ENCODE measurements around the gene EDAR.

The EDAR gene

DNA sequence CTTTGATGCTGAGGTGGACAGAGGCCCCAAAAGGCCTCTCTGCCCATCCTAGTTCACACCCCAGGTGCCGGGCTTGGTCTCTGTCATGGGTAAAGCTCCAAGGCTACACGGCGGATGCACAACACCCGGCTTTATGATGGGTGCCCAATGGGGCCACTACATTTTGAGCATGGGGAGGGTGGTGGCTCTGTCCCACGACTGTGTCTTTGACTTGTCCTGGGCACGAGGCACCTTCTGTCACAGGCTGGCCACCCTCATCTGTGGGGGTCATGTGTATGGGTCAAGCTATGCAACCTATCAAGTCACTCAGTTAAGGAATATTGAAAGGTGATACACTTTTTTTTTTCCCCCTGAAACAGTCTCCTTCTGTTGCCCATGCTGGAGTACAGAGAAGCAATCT lies 63.7 kb downstream of the EDAR start:
- no peak for DNase-seq (ENCODE audit: low read depth in 2 of 3, low spot score in 2 of 3)

DNA sequence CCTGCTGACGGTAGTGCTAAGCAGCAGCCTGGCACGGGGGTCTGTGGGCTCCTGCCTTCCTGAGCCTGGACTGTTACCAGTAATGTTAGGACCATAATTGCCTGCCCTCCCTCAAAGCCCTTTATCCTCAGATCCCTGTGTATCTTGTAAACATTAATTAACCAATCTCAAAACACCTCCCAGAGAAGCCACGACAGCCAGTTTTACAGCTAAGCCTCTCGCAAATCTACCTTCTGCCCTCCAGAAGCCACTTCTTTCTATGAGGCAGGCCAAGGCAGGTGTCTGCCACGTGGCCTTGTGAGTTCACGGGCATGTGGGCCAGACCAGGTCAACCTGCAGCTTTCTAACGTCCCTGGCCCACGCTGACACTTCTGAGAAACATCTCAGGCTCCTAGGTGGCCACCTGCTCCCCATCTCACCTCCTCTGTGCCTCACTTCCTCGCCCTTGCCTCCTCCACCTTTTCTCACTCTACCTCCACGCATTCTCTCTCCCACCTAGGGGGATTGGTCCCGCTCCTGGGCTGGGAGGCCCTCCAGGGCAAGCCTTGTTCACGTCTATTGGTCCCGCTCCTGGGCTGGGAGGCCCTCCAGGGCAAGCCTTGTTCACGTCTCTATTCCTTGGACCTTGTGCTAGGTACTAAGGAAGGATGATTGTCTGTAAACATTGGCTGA lies 64.3 kb downstream of the EDAR start:
- DNase-seq (ENCODE audit: low read depth in 2 of 3, low spot score in 2 of 3) = no peak

DNA sequence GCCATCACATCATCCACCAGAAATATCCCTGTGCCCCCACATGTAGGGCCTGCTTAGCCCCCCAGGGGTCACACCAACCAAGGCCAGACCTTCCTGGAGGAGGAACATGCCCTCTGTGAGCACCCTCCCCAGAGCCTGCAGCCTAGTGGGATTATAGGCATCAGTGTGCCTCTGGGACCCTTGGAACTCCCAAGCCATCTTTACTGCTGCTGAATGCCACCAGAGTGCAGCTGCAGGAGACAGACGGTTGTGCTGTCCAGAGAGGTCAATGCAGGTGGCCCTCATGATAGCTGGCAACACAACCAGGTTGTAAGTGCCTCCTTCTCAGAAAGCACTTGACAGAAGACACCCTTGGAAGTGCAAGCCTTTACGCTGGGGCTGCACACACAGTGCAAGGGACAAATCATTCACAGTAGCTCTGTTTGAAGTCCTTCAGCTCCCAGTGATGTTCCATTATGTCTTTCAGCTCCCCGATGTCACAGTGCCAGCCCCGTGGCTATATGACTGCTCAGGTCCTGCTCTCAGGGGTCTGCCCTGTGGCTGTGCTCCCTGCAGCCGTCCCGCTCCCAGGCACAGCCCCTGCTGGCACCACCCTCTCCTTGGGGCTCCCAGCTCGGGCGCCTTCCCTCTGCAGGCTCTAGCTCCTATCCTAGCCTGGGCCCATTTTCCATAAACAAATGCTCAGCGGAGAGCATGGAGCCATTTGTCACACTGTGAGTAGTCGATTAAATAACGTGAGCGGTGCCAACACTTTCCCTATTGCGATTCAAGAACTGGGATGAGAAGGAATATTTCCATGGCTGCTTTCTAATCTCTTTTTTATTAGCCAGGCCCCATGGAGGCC lies 65.1 kb downstream of the EDAR start:
- no peak for DNase-seq (ENCODE audit: low read depth in 2 of 3, low spot score in 2 of 3)

DNA sequence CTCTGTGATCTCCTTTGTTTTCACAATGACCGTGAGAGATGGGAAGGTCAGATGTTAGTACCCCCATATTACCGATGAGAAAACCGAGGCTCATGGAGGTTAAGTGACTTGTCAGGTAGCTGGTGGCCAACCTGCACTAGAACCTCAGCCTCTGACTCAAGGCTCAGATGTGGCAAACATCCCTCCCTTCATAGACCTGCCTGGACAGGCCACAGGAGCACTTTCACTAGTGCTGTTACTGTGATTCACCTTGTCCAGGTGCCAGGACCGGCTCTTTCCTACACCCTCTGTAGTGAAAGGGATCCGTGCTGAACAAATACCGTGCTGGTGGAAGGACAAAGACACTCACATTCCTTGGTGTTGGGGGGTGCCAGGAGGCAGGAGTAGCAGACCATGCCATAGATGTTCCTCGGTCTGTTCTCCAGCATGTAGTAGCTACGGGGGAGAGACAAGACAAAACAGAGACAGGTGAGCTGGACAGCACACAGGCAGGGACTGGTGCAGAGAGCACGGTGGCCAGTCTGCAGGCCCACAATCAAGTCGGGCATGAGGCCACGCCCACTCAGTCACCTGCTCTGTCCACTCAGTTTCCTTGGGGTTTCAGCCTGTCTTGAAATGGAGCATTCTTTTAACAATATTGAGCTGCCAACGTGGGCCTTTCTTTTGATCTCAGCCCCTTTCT lies 65.9 kb downstream of the EDAR start:
- no peak for DNase-seq (ENCODE audit: low read depth in 2 of 3, low spot score in 2 of 3)

DNA sequence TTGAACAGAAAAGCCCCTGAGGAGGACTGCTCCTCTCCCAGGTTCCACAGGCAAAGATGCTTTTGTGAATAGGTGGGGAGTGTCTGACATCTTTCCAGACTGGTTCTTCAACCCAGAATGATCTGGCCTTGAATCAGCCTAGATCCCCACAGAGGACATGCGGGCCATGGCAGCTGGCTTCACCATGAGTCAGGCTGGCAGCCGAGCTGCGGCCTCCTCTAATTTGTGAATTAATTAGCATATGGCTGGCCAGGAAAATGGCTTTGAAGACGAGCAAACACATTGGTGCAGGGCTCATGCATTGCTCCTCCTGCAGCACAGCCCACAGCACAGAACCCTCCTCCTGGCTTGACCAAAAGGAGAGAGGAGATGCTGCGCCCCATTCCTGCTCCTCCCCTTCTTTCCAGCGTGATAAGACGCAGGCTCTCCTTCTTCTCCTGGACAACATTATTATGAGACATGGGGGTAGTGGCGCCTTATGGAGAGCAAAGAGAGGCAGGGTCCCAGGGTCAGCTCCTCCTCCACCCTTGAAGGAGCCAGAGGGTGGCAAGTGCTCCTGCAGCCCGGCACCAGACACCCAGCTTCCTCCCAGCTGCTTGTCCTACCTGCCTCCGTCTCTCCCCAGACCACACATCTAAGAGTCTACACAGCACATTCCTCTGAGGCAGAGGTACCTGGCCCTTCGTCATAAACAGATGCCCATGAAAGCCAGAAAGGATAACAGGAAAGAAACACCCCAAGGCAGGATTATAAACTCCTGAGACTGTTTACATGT lies 66.7 kb downstream of the EDAR start:
- no peak for DNase-seq (ENCODE audit: low read depth in 2 of 3, low spot score in 2 of 3)

DNA sequence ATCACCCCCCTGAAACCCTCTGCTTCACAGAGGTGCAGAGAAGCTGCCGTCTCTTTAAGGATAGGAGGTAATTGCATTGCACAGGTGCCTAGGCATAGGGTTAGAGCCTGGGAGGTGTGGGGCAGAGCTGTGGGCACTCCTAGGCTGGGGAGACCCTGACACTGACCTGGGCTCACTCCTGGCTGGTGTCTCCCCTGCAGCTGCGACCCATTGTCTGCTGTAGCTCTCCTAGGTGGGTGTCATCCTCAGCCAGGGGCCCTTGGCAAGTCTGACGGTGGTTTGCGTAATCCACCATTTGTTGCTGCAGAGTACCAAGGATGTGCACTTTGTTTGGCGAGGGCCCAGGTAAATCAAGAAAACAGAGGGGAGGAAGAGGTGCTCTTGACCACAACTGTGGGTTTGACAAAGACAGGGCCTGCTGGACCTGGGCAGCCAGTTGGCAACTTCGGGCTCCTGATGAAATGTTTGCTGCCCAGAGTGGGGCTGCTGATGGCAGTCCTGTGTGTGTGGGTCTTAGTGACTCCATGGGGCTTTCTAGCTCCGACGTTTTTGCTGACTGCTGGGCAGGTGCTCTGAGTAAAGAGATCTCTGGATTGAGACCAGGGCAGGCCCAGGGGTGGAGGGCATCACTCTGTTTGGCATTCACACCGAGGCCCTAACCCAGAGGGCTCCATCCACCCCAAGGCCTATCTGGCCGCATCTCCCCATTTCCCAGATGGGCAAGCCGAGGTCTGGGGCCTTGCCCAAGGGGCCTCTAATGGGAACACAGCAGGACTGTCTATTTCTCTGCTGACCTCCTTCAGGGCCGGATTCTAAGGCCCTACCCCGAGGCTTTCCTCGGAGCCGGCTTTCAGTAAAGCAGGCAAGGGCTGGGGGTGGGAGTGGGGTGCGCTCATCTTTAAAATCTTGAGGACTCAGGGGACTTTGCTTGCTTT lies 67.7 kb downstream of the EDAR start:
- DNase-seq (ENCODE audit: low read depth in 2 of 3, low spot score in 2 of 3) = no peak

DNA sequence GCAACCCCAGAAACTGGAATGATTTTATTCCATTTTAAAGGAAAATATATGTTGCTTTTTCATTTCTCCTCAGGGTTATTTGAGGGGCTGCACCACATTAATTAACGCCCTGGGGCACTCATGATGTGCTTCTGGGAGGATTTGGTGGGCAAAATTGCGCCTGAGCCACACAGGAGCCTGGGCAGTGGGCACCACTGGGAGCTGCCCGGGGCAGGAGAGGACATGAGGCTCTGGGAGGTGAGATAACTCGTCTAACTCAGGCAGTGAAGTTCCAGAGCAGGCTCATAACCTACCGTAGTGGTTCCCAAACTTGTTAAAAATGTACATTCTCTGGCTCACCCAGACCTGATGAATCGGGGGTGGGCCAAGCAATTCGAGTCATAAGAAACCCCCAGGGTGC lies 68.3 kb downstream of the EDAR start:
- DNase-seq (ENCODE audit: low read depth in 2 of 3, low spot score in 2 of 3) = no peak

DNA sequence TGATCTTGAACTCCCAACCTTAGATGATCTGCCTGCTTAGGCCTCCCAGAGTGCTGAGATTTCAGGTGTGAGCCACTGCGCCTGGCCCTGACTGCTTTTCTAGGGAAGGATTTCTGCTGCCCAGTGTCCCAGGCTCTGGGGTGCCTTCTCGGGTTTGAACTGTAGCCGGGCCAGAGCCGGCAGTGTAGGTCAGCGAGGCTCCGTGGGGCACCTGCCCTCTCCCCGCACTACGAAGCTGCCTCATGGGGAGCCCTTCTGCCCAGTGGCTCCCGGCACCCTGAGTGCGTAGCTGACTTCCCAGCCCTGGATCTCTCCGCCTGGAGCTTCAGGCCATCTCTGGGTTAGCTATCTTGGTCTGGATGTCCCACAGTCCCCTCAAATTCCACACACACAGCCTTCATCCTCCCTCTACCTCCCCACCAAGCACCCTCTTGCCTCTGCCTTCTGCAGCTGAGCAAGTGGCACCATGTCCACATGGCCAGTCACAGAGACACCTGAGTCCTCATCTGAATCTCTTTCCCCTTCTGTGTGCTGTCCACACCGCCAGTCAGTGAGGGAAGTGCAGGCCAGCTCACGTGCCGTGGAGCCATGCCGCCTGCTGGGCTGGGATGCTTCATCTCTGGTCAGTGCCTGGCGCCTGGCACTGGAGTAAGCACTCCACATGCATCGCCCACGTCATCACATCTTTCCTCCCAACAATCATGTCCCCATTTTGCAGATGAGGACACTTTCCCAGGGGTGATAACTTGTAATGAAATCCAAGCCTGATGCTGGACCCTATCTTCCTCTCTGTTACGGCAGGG lies 69.2 kb downstream of the EDAR start:
- no peak for DNase-seq (ENCODE audit: low read depth in 2 of 3, low spot score in 2 of 3)

DNA sequence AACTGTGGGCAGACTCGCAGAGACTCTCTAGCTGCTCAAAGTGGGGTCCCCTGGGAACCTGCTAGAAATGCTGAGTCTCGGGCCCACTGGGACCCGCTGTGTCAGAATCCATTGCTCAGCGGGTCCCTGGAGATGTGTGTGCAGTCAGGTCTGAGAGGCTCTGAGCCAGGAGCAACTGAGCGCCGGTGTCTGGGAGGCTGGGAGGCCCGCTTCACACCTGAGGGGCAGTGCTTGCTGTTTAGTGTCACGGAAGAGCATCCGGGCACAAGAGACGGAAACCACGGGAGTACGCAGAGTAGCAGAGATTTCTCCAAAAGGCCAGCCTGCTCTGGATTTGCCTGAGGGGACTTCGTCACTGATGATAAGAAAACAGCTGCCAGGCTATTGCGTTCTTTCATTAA lies 70.1 kb downstream of the EDAR start:
- DNase-seq (ENCODE audit: low read depth in 2 of 3, low spot score in 2 of 3) = no peak

DNA sequence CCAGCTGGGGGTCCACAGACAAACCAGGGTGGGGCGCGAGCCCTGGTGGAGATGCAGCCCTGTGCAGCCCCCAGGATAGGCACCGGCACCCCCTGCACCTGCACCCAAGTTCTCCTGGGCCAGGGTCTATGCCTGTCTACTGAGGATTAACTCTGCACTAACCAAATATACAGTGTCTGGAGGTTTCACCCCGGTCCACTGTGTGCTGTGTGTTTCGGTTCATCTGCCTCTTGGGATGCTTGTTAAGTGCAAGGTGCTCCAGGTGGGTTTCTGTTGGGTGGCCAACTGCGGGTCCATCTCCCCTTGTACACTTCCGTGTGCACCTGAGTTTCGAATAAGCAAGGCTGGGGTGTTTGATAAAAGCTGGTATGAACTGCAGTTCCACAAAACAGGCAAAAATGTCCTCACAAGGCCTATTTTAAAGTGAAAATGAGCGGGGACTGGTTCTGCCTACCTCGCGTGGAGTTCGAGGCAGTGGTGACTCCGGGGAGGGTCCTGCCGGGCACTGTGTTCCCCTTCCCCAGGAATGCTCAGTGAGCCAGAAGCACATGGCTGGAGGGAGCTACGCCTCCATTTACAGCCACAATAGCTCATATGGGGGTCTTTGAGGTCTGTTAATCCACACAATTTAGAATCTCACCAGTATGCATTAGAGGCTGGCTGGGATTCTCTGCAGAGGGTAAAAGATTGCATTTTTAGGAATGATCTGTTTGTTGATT lies 70.7 kb downstream of the EDAR start:
- no peak for DNase-seq (ENCODE audit: low read depth in 2 of 3, low spot score in 2 of 3)

DNA sequence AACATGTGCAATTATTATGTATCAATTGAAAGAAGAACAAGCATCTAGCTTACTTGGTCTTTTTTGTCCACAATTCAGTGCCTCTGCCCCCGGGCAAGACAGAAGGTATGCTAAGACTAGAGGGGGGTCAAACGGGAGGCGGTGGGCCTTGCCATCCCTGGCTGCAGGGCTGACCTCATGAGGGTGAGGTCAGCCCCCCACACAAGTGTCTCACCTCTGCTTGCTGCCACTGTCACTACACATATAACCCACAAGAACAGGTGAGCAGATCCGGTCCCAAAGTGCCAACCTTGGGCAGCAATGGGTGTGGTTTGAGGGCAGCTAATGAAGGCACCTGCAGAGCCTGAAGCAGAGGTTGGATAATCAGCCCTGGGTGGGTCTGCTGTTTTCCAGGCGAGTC lies 71.5 kb downstream of the EDAR start:
- no peak for DNase-seq (ENCODE audit: low read depth in 2 of 3, low spot score in 2 of 3)

DNA sequence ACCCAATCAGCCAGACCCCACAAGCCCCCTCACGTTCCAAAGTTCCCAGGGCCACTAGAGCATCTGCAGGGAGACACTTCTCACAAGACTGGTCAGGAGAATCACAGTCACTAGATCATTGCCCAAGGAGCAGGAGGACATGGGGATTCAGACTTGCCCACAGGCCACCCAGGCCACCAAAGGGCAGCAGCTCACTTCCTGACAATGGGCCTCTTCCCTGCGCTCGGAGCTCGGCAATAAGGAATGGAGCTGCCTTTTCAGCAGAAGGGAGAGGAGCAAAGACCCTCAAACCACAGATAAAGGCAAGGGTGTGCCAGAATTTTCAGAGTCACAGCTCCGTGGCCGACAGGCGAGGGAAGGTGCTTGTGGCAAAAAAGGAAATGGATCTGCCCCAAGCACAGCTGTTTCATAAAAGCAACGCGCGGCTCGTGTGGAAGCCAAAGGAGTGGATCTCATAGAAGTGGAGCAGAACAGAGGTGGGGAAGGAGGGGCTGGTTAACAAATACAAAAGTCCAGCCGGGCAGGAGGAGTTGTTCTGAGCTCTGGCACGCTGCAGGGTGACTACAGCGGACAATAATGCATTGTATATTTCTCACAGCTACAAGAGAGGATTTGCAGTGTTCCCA lies 72.1 kb downstream of the EDAR start:
- DNase-seq (ENCODE audit: low read depth in 2 of 3, low spot score in 2 of 3) = no peak

DNA sequence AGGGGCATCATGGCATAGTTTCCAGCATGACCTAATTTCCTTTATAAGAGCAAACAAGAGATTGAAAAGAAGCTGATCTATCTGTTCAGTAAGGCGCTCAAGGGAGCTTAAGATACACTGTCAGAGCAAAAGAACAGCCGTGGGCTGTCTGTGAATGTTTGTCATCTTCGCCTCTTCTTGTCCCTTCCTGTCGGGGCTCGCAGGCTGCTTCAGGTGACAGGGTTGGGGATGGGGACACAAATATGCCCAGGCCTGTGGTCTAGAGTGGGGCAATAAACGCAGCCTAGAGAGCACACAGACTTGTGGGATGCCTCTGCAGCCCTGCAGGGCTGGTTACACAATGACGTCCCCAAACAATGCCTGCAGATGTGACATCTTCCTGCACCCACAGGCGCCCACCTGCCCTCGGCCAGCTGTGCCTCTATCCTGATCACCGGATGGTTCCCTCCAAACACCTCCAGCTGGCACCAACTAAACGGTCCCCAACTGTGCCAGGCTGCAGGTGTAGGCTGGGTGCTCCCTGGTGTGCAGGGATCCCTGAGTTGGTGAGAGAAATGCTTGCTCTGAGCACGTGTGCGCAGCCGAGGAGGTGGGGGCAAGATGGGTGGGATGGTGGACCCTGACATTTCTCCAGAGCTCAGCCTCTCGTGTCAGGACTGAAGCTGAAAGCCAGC lies 72.8 kb downstream of the EDAR start:
- no peak for DNase-seq (ENCODE audit: low read depth in 2 of 3, low spot score in 2 of 3)

DNA sequence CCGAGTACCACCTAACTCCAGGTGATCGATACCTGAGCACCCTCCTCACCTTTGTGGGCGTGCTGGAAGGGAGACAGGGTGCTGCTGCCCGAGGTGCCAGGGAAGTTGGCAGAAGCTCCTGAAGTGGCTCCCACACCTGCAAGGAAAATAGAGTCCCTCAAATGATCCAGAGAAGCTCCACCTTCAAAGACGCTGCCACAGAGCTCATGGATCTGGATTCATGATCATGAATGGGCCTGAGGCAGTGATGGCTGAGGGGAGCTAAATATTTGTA lies 76.5 kb downstream of the EDAR start:
- DNase-seq (ENCODE audit: low read depth in 2 of 3, low spot score in 2 of 3) = no peak

DNA sequence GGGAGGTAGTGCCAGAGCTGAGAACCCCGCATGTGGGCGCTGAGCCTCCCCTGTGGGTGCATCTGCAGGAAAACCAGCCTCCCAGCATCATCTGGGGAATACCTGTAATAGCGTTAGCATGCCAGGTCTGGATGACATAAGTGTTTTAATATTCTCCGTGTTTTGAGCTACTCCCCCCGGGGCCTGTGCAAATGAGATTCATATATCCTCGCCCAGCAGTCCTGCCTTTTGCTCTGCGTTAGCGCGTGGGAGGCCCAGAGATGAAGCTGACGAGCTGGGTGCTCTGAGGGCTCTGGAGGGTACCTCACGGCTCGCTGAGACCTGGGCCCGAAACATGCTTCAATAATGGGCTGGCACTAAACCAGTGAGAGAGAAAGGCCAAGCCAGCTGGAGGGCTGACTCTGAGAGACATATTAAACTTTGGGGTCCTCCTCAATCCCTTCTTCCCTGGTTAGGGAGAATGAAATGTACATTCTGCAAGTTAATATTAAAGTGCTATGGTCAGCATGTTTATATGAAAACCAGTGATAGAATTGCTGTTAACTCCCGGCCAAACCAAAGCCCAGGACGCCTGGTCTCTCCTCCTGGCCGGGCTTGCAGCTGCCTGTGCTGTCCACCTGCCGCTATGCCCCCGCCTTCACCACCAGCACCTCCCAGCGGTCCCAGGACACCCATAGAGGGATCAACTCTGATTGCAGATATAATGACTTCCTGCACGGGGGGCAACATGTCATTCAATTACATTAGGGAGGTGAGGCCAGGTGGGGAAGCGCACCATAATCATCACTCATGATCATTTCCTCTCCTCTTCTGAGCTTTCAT lies 77.0 kb downstream of the EDAR start:
- no peak for DNase-seq (ENCODE audit: low read depth in 2 of 3, low spot score in 2 of 3)

DNA sequence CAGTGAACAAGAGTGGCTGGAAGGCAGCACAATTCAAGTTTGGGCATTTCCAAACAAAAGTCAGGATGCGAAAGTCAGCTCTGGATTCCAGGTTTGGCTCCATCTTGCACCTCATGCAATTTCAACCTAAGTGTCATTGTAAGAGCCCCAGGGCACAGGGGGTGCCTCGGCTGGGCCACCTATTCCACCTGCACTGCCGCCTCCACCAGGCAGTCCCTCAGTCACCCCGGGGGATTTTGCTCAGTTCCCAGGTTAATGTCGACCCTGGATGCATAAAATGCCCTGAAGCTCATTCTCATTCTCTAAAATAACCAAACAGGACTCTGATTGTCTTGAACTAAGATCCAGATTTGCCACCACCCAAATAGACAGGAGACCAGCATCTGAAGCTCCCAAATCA lies 77.6 kb downstream of the EDAR start:
- DNase-seq (ENCODE audit: low read depth in 2 of 3, low spot score in 2 of 3) = no peak
